Endodermal cell (in vitro differentiated cells): Measurements from ENCODE around the gene APC. TPM values are rescaled to one million over a fixed set of nuclear protein-coding genes. Genes with fewer than 3 reads are reported as not detected.

ENCODE experiments used
- DNase-seq: peaks from one replicate; pipeline ENCODE4 v3.0.0-alpha.2; 2017
- H3K27ac ChIP-seq: 2 replicates; pipeline ENCODE4 v1.5.1; 2013; ENCODE audit warnings: mild to moderate bottlenecking, low read depth, low read length, moderate library complexity
- H3K27me3 ChIP-seq: 2 replicates; pipeline ENCODE4 v1.6.1; 2013; ENCODE audit warnings: mild to moderate bottlenecking, low read length, moderate library complexity; ENCODE audit not compliant: insufficient read depth, control insufficient read depth, poor library complexity, severe bottlenecking
- H3K36me3 ChIP-seq: 2 replicates; pipeline ENCODE4 v1.7.0; 2013; ENCODE audit warnings: mild to moderate bottlenecking, low read length, moderate library complexity; ENCODE audit not compliant: control insufficient read depth, insufficient read depth
- H3K4me1 ChIP-seq: one replicate; pipeline ENCODE4 v1.7.0; 2013; ENCODE audit warnings: low read length; ENCODE audit not compliant: control insufficient read depth, insufficient read depth
- H3K4me3 ChIP-seq: 2 replicates; pipeline ENCODE4 v1.5.1; 2013; ENCODE audit warnings: mild to moderate bottlenecking, low read length, moderate library complexity
- H3K9ac ChIP-seq: 2 replicates; pipeline ENCODE4 v1.6.1; 2013; ENCODE audit warnings: mild to moderate bottlenecking, low read length, moderate library complexity; ENCODE audit not compliant: poor library complexity, severe bottlenecking; ENCODE audit errors: extremely low read depth
- H3K9me3 ChIP-seq: 2 replicates; pipeline ENCODE4 v1.6.1; 2013; ENCODE audit warnings: mild to moderate bottlenecking, low read length, moderate library complexity; ENCODE audit not compliant: control insufficient read depth
- H3K27ac Mint-ChIP-seq: 2 replicates; pipeline ENCODE4 v1.8.0; 2020; ENCODE audit warnings: mixed read lengths
- H3K27me3 Mint-ChIP-seq: 2 replicates; pipeline ENCODE4 v1.8.0; 2021; ENCODE audit warnings: mild to moderate bottlenecking, mixed read lengths; ENCODE audit not compliant: insufficient read depth
- H3K36me3 Mint-ChIP-seq: 2 replicates; pipeline ENCODE4 v1.8.0; 2020; ENCODE audit warnings: low read depth, mixed read lengths
- H3K4me1 Mint-ChIP-seq: 2 replicates; pipeline ENCODE4 v1.8.0; 2020; ENCODE audit warnings: mixed read lengths
- H3K4me3 Mint-ChIP-seq: 2 replicates; pipeline ENCODE4 v1.8.0; 2020; ENCODE audit warnings: mild to moderate bottlenecking, moderate library complexity, mixed read lengths
- H3K9me3 Mint-ChIP-seq: 2 replicates; pipeline ENCODE4 v1.8.0; 2020; ENCODE audit warnings: mild to moderate bottlenecking, mixed read lengths
- WGBS, 2 experiments: methylation state at CpG; one replicate each; pipeline versions ENCODE4 v1.1.5 to v1.1.7; 2013; ENCODE audit warnings: missing lambda C conversion rate in 2 of 2, mixed read lengths in 1 of 2; ENCODE audit not compliant: insufficient coverage in 1 of 2, insufficient read length in 1 of 2; 5-methylcytosine and 5-hydroxymethylcytosine counted together
- total RNA-seq, 2 donors: library from RNA; stranded (reverse); fragmentation: NEBNext Ultra II Directional in 1 of 2; extraction: Animal tissue kit (Norgen Biotek cat#: 25700) in 1 of 2; gene quantifications; 2 replicates in 1 of 2; 3 replicates in 1 of 2; pipeline ENCODE4 v1.2.1, GENCODE V29; 2021
- TF ChIP-seq, protein P1 (sequence below): fragments of 200-600 bp; sonication (generic); conservative IDR thresholded peaks from 2 replicates; pipeline ENCODE4 v1.5.0; 2021; ENCODE audit warnings: antibody characterized with exemption, mild to moderate bottlenecking

The APC gene
- total RNA-seq, 2 donors from 2014 or later, result 66.3 to 87.6 TPM

GRCh38 chr5:112863549-112863948 is 125.9 kb downstream of the APC start:
- H3K27ac ChIP-seq, result no peak overlapping the region
- H3K9me3 ChIP-seq, result peaks cover 4% of the 10 kb centered on the region
- WGBS, 2 experiments, result 94 to 100% methylated on average over 3 to 4 of the region's 4 CpGs
- no peaks in the 10 kb centered on the region for H3K4me1 ChIP-seq
- H3K36me3 Mint-ChIP-seq, result peaks cover 55% of the 10 kb centered on the region
- peaks cover 56% of the 10 kb centered on the region for H3K36me3 ChIP-seq
- DNase-seq, result no peak
- peaks cover 10% of the 10 kb centered on the region for H3K9me3 Mint-ChIP-seq
- peak overlapping the region; percentile 98 for H3K4me3 Mint-ChIP-seq
- H3K4me1 Mint-ChIP-seq, result peaks cover 16% of the 10 kb centered on the region
- H3K9ac ChIP-seq, result no peak overlapping the region
- peaks cover 3% of the 10 kb centered on the region for H3K27me3 Mint-ChIP-seq
- peak overlapping the region; percentile 100 for H3K4me3 ChIP-seq
- H3K27ac Mint-ChIP-seq, result no peak overlapping the region
- peaks cover 6% of the 10 kb centered on the region for H3K27me3 ChIP-seq
- TF ChIP-seq, protein P1, sequence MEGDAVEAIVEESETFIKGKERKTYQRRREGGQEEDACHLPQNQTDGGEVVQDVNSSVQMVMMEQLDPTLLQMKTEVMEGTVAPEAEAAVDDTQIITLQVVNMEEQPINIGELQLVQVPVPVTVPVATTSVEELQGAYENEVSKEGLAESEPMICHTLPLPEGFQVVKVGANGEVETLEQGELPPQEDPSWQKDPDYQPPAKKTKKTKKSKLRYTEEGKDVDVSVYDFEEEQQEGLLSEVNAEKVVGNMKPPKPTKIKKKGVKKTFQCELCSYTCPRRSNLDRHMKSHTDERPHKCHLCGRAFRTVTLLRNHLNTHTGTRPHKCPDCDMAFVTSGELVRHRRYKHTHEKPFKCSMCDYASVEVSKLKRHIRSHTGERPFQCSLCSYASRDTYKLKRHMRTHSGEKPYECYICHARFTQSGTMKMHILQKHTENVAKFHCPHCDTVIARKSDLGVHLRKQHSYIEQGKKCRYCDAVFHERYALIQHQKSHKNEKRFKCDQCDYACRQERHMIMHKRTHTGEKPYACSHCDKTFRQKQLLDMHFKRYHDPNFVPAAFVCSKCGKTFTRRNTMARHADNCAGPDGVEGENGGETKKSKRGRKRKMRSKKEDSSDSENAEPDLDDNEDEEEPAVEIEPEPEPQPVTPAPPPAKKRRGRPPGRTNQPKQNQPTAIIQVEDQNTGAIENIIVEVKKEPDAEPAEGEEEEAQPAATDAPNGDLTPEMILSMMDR, result no peak

DNA sequence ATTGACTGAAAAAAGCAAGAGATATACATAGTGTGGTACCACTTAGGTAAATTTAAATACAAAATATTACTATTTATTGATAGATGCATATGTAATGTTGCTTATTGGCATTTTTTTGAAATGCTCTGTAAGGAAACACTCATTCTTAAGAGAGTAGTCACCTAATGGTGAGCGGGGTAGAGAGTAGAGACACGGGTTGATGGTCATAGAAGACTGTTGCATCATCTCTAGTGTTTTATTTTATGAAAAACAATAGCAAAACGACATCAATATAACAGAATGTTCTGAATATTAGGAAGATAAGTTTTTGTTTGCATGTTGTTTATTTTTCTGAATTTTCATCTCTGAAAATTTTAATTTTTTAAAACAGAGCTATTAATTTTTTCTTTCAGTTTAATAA is 127.4 kb downstream of the APC start:
- no peak overlapping the region for H3K9ac ChIP-seq
- no peaks in the 10 kb centered on the region for H3K4me1 ChIP-seq
- H3K27me3 ChIP-seq, result no peaks in the 10 kb centered on the region
- Mint-ChIP-seq H3K9me3 (peaks cover 8% of the 10 kb centered on the region), H3K27ac (no peak overlapping the region), H3K4me3 (no peak overlapping the region), H3K4me1 (peaks cover 18% of the 10 kb centered on the region), H3K36me3 (peaks cover 71% of the 10 kb centered on the region), H3K27me3 (peaks cover under 1% of the 10 kb centered on the region)
- peaks cover 4% of the 10 kb centered on the region for H3K9me3 ChIP-seq
- 97 to 100% methylated on average over 1 to 3 of the region's 3 CpGs for WGBS, 2 experiments
- H3K27ac ChIP-seq, result no peak overlapping the region
- no peak for DNase-seq
- no peak overlapping the region for H3K4me3 ChIP-seq
- TF ChIP-seq, protein P1, result no peak
- H3K36me3 ChIP-seq, result peaks cover 70% of the 10 kb centered on the region

GRCh38 chr5:112866739-112867138 is 129.1 kb downstream of the APC start:
- no peaks in the 10 kb centered on the region for H3K4me1 ChIP-seq
- no peaks in the 10 kb centered on the region for H3K9me3 Mint-ChIP-seq
- H3K9me3 ChIP-seq, result no peaks in the 10 kb centered on the region
- no peak for DNase-seq
- 98 to 100% methylated on average over 2 of the region's 2 CpGs for WGBS, 2 experiments
- no peak overlapping the region for H3K9ac ChIP-seq
- peaks cover 86% of the 10 kb centered on the region for H3K36me3 ChIP-seq
- no peak overlapping the region for H3K4me3 Mint-ChIP-seq
- no peaks in the 10 kb centered on the region for H3K27me3 Mint-ChIP-seq
- H3K36me3 Mint-ChIP-seq, result peaks cover 79% of the 10 kb centered on the region
- H3K27ac ChIP-seq, result no peak overlapping the region
- TF ChIP-seq, protein P1, result no peak
- H3K27me3 ChIP-seq, result no peaks in the 10 kb centered on the region
- peaks cover 18% of the 10 kb centered on the region for H3K4me1 Mint-ChIP-seq
- H3K27ac Mint-ChIP-seq, result no peak overlapping the region
- no peak overlapping the region for H3K4me3 ChIP-seq
